ENCODE data around the gene MSRB1. TPM values are rescaled to one million over a fixed set of nuclear protein-coding genes. Genes with fewer than 3 reads are reported as not detected.

Gene MSRB1
- total and polyA plus RNA-seq, 2 experiments from 2014 or later, result 14.1 to 26.9 TPM

DNA sequence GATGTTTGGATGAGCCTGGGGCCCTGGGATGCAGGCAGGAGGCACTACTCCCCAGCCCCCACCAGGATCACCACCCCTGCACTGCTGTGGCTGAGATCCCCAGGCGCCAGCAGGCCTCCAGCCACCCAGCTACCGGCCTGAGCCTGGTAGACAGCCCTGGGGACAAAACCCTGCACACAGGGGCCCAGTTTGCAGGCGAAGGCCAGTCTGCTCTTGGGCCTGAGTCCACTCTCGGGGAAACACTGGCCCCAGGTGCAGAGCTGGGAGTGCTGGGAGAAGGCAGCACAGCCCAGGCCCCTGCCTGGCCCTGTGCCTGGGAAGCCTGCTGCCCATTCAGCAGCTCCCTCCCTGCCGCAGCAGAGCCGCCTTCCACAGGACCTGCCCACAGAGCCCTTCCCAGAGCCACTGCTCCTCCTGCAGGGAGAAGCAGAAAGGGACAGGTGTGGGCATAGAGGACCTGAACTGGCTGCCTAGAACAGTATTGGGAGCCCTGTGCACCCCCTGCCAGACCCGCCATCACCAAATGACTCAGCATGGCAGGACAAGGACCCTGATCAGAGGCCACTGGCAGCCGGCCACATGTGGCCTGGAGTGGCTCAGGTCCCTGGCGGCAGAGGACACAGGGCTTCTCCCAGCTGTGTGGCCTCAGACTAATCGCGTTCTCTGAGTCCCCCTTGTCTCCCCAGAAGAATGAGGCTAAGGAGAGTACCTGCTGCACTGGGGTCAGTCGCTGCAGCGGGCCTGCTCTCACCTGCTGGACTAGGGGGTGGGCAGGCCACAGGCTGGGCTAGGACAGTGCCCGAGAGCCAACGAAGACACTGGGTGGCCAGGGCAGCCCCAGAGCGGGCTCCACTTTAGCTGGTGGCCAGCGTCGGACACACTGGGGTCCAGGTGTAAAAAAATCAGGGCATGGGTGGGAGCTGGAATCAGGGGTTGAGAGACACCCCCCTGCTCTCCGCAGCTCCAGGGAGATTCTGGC lies 10.7 kb downstream of the MSRB1 start:
- Histone ChIP-seq H3K9me2 (ENCODE audit: insufficient read depth) (no peaks in the 10 kb centered on the region), H2AFZ (no peak overlapping the region), H3K79me2 (ENCODE audit: insufficient read depth) (no peaks in the 10 kb centered on the region), H3K4me2 (ENCODE audit: unreplicated experiment) (no peak overlapping the region), H3K9ac (no peak overlapping the region), H3K4me1 (ENCODE audit: insufficient read depth) (no peaks in the 10 kb centered on the region), H3K27ac (no peak overlapping the region), H3K36me3 (ENCODE audit: low read depth) (no peaks in the 10 kb centered on the region), H3K27me3 (replicated peaks; ENCODE audit: insufficient read depth) (no peaks in the 10 kb centered on the region), H3K9me3 (ENCODE audit: low read depth) (no peaks in the 10 kb centered on the region), H3K4me3 (no peak overlapping the region), H4K20me1 (ENCODE audit: insufficient read depth) (no peaks in the 10 kb centered on the region), H3F3A (ENCODE audit: insufficient read depth) (no peaks in the 10 kb centered on the region)
- WGBS, 2 experiments (ENCODE audit: low coverage in 1 of 2, low lambda C conversion rate in 2 of 2, missing lambda C conversion rate in 2 of 2), result 70 to 72% methylated on average over 19 of the region's 19 CpGs
- no peak for TF ChIP-seq EZH2 (IDR thresholded peaks at IDR 0.05; ENCODE audit: insufficient read depth, poor library complexity, severe bottlenecking)
- TF ChIP-seq EZH2phosphoT487 (IDR thresholded peaks at IDR 0.05; ENCODE audit: insufficient read depth, low read depth), result no peak
- in situ Hi-C loops (cut with MboI), result no loop called here
- no peak for DNase-seq

DNA sequence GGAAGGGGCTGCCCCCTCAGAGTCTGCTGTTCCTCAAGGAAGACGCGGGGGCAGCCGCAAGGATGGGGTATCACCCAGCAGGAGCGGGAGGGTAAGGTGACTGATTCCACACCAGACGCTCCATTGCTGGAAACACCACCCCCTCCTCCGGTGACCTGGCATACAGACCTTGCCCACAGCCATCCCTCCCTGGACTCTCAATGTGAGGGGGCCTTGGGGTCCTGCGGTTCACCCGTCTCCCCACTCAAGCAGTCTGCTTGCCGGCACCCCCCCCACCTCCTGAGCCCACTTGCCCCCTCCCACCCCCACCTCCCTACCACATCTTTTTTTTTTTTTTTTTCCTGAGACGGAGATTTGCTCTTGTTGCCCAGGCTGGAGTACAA lies 12.7 kb downstream of the MSRB1 start:
- H3K4me3 ChIP-seq, result no peak overlapping the region
- H3F3A ChIP-seq (ENCODE audit: insufficient read depth), result no peaks in the 10 kb centered on the region
- H3K4me1 ChIP-seq (ENCODE audit: insufficient read depth), result no peaks in the 10 kb centered on the region
- WGBS, 2 experiments (ENCODE audit: low coverage in 1 of 2, low lambda C conversion rate in 2 of 2, missing lambda C conversion rate in 2 of 2), result 53 to 72% methylated on average over 6 to 10 of the region's 10 CpGs
- no peak overlapping the region for H3K27ac ChIP-seq
- in situ Hi-C loops (cut with MboI), result no loop called here
- H3K27me3 ChIP-seq (replicated peaks; ENCODE audit: insufficient read depth), result no peaks in the 10 kb centered on the region
- no peaks in the 10 kb centered on the region for H3K9me3 ChIP-seq (ENCODE audit: low read depth)
- no peaks in the 10 kb centered on the region for H3K36me3 ChIP-seq (ENCODE audit: low read depth)
- H3K9me2 ChIP-seq (ENCODE audit: insufficient read depth), result no peaks in the 10 kb centered on the region
- H2AFZ ChIP-seq, result no peak overlapping the region
- no peaks in the 10 kb centered on the region for H3K79me2 ChIP-seq (ENCODE audit: insufficient read depth)
- H4K20me1 ChIP-seq (ENCODE audit: insufficient read depth), result no peaks in the 10 kb centered on the region
- no peak overlapping the region for H3K4me2 ChIP-seq (ENCODE audit: unreplicated experiment)
- TF ChIP-seq EZH2 (IDR thresholded peaks at IDR 0.05; ENCODE audit: insufficient read depth, poor library complexity, severe bottlenecking) (no peak), EZH2phosphoT487 (IDR thresholded peaks at IDR 0.05; ENCODE audit: insufficient read depth, low read depth) (no peak)
- no peak overlapping the region for H3K9ac ChIP-seq
- DNase-seq, result no peak

DNA sequence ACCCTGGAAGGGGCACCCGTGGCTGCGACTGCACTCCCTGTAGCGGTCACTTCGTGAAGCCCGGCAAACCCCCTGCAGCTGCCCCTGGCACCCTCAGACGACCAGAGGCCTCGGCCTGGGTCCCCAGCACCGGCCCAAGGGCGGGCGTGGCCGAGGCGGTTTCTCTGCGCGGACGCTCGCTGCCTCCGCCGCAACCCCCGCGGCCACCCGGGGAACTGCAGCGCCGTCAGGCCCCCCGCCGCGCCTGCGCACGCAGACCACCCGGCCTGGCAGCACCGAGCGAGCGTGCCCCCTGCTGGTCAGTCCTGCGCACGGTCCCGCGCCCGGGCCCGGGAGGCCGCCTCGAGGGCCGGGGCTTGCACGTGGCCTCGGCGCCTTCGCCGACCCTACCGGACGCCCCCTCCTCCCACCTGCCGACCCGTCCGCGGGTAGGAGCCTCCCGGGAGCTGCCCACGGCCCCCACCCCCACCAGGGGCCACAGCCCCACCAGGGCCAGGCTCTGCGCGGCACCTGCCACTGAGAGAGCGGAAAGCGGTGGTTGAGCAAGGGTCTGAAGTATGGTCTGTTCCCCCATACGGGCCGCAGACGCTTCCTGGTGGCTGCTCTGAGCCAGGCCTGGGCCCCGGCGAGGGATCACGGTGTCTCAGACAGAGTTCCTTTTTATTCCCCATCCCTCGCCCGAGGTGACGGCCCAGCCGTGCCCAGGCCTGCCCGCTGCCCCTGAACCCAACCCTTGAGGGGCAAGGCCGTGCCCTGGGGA lies 13.2 kb downstream of the MSRB1 start:
- WGBS, 2 experiments (ENCODE audit: low coverage in 1 of 2, low lambda C conversion rate in 2 of 2, missing lambda C conversion rate in 2 of 2), result 13 to 17% methylated on average over 43 to 46 of the region's 70 CpGs
- peak overlapping the region; percentile 84 for H3K9ac ChIP-seq
- H3K4me1 ChIP-seq (ENCODE audit: insufficient read depth), result no peaks in the 10 kb centered on the region
- no peaks in the 10 kb centered on the region for H3K79me2 ChIP-seq (ENCODE audit: insufficient read depth)
- no peaks in the 10 kb centered on the region for H3K36me3 ChIP-seq (ENCODE audit: low read depth)
- peak overlapping the region; percentile 74 for H3K4me2 ChIP-seq (ENCODE audit: unreplicated experiment)
- no peaks in the 10 kb centered on the region for H4K20me1 ChIP-seq (ENCODE audit: insufficient read depth)
- DNase-seq, result peak; percentile 94
- H3K27me3 ChIP-seq (replicated peaks; ENCODE audit: insufficient read depth), result no peaks in the 10 kb centered on the region
- H3K4me3 ChIP-seq, result peak overlapping the region; percentile 71
- no peaks in the 10 kb centered on the region for H3K9me3 ChIP-seq (ENCODE audit: low read depth)
- peak overlapping the region; percentile 95 for H2AFZ ChIP-seq
- H3K9me2 ChIP-seq (ENCODE audit: insufficient read depth), result no peaks in the 10 kb centered on the region
- no peak for TF ChIP-seq EZH2phosphoT487 (IDR thresholded peaks at IDR 0.05; ENCODE audit: insufficient read depth, low read depth)
- TF ChIP-seq EZH2 (IDR thresholded peaks at IDR 0.05; ENCODE audit: insufficient read depth, poor library complexity, severe bottlenecking), result no peak
- in situ Hi-C loops (cut with MboI), result no loop called here
- H3K27ac ChIP-seq, result no peak overlapping the region
- no peaks in the 10 kb centered on the region for H3F3A ChIP-seq (ENCODE audit: insufficient read depth)

DNA sequence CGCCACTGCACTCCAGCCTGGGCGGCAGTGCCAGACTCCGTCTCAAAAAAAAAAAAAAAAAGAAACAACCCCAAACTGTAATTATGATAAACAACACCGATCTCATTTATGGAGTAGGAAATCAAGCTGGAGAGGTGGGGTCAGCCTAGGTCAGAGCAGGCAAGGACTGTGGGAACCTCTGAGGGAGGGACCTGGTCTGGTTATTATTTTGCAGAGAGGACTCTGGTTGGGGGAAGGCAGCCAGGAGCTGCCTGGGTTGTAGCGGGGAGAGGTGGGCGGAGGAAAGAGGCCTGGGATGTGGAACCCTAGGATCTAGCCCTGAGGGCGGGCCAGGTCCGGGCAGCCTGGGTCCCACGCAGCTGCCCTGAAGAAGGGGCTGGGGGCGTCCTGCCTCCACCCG lies 13.9 kb downstream of the MSRB1 start:
- H3K4me2 ChIP-seq (ENCODE audit: unreplicated experiment), result peak overlapping the region; percentile 74
- no peaks in the 10 kb centered on the region for H3K36me3 ChIP-seq (ENCODE audit: low read depth)
- TF ChIP-seq EZH2 (IDR thresholded peaks at IDR 0.05; ENCODE audit: insufficient read depth, poor library complexity, severe bottlenecking), result no peak
- TF ChIP-seq EZH2phosphoT487 (IDR thresholded peaks at IDR 0.05; ENCODE audit: insufficient read depth, low read depth), result no peak
- peak overlapping the region; percentile 95 for H2AFZ ChIP-seq
- no peaks in the 10 kb centered on the region for H4K20me1 ChIP-seq (ENCODE audit: insufficient read depth)
- in situ Hi-C loops (cut with MboI), result no loop called here
- peak overlapping the region; percentile 71 for H3K4me3 ChIP-seq
- peak; percentile 66 for DNase-seq
- no peaks in the 10 kb centered on the region for H3K9me2 ChIP-seq (ENCODE audit: insufficient read depth)
- peak overlapping the region; percentile 84 for H3K9ac ChIP-seq
- H3K4me1 ChIP-seq (ENCODE audit: insufficient read depth), result no peaks in the 10 kb centered on the region
- no peaks in the 10 kb centered on the region for H3F3A ChIP-seq (ENCODE audit: insufficient read depth)
- H3K79me2 ChIP-seq (ENCODE audit: insufficient read depth), result no peaks in the 10 kb centered on the region
- no peaks in the 10 kb centered on the region for H3K27me3 ChIP-seq (replicated peaks; ENCODE audit: insufficient read depth)
- H3K27ac ChIP-seq, result no peak overlapping the region
- no peaks in the 10 kb centered on the region for H3K9me3 ChIP-seq (ENCODE audit: low read depth)
- 4 to 9% methylated on average over 9 to 10 of the region's 11 CpGs for WGBS, 2 experiments (ENCODE audit: low coverage in 1 of 2, low lambda C conversion rate in 2 of 2, missing lambda C conversion rate in 2 of 2)
